ENCODE measurements around the gene THSD7A. TPM values are rescaled to one million over a fixed set of nuclear protein-coding genes. Genes with fewer than 3 reads are reported as not detected.

Gene THSD7A
- total and polyA plus RNA-seq, 2 of the 8 experiments (the other 6 are each of a cell fraction or from before 2014, with no cell fraction given): 0.44 to 1.2 TPM

DNA sequence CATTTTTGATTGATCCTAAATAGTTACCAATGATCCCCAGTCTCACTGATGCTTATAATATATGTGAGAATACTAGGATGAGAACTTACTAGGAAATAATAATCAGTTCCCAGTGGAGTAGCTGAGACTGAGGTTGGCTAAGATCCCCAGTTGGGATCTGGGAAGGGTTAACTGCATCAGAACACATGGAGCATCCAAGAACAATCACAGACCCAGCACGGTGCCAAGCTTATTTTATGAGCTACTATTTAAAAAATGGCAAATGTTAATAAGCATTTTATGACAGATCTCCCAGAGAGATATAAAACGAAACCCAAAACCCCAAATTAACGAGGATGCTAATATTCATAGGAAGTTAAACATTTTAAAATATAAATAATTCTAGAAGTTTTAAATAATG is 379.5 kb downstream of the THSD7A start (continued):
- TF ChIP-seq RBBP5 (IDR thresholded peaks at IDR 0.05; ENCODE audit: borderline replicate concordance, low read depth, low read length) (no peak), TEAD4 (IDR thresholded peaks at IDR 0.05; ENCODE audit: low read depth, low read length) (no peak)
- TF ChIP-seq, protein P1, sequence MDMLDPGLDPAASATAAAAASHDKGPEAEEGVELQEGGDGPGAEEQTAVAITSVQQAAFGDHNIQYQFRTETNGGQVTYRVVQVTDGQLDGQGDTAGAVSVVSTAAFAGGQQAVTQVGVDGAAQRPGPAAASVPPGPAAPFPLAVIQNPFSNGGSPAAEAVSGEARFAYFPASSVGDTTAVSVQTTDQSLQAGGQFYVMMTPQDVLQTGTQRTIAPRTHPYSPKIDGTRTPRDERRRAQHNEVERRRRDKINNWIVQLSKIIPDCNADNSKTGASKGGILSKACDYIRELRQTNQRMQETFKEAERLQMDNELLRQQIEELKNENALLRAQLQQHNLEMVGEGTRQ (IDR thresholded peaks at IDR 0.05; ENCODE audit: low read length): no peak

All from H1 (cell line).